Mesendoderm (in vitro differentiated cells): ENCODE results near the gene CADPS.

Experiments used
- DNase-seq: peaks from one replicate; pipeline ENCODE4 v3.0.0; 2013
- H2AK5ac ChIP-seq: 2 replicates; pipeline ENCODE4 v1.6.1; 2013; ENCODE audit warnings: low read length, inconsistent platforms
- H2BK120ac ChIP-seq: 2 replicates; pipeline ENCODE4 v1.6.1; 2013; ENCODE audit warnings: low read depth, mild to moderate bottlenecking, low read length, moderate library complexity, mixed read lengths
- H2BK15ac ChIP-seq: replicated peaks from 2 replicates; pipeline ENCODE4 v1.6.1; 2013; ENCODE audit warnings: low read depth, mild to moderate bottlenecking, moderate library complexity
- H2BK5ac ChIP-seq: 2 replicates; pipeline ENCODE4 v1.6.1; 2013; ENCODE audit warnings: low read length, inconsistent platforms
- H3K18ac ChIP-seq: 2 replicates; pipeline ENCODE4 v1.6.1; 2013; ENCODE audit warnings: mild to moderate bottlenecking, low read length, mixed read lengths
- H3K23ac ChIP-seq: one replicate; pipeline ENCODE4 v1.6.1; 2013; ENCODE audit warnings: low read length
- H3K27ac ChIP-seq: 2 replicates; pipeline ENCODE4 v1.5.1; 2013; ENCODE audit warnings: low read depth, mild to moderate bottlenecking, inconsistent platforms, low read length, moderate library complexity
- H3K27me3 ChIP-seq: 2 replicates; pipeline ENCODE4 v1.6.1; 2013; ENCODE audit warnings: low read length, control low read depth, mild to moderate bottlenecking, inconsistent platforms; ENCODE audit not compliant: insufficient read depth, poor library complexity
- H3K36me3 ChIP-seq: 2 replicates; pipeline ENCODE4 v1.6.1; 2013; ENCODE audit warnings: low read length, inconsistent platforms; ENCODE audit not compliant: control insufficient read depth, insufficient read depth
- H3K4ac ChIP-seq: one replicate; pipeline ENCODE4 v1.6.1; 2013; ENCODE audit warnings: low read depth, mild to moderate bottlenecking, low read length, moderate library complexity
- H3K4me1 ChIP-seq: 2 replicates; pipeline ENCODE4 v1.6.1; 2013; ENCODE audit warnings: low read depth, low read length, inconsistent platforms; ENCODE audit not compliant: control insufficient read depth
- H3K4me2 ChIP-seq: 2 replicates; pipeline ENCODE4 v1.6.1; 2013; ENCODE audit warnings: low read length
- H3K4me3 ChIP-seq: 2 replicates; pipeline ENCODE4 v1.5.1; 2013; ENCODE audit warnings: mild to moderate bottlenecking, low read length
- H3K56ac ChIP-seq: one replicate; pipeline ENCODE4 v1.6.1; 2013; ENCODE audit warnings: low read length
- H3K79me1 ChIP-seq: 2 replicates; pipeline ENCODE4 v1.6.1; 2013; ENCODE audit warnings: low read length, inconsistent platforms
- H3K79me2 ChIP-seq: 2 replicates; pipeline ENCODE4 v1.6.1; 2013; ENCODE audit warnings: mild to moderate bottlenecking, low read length; ENCODE audit not compliant: control insufficient read depth, insufficient read depth
- H3K9ac ChIP-seq: 2 replicates; pipeline ENCODE4 v1.6.1; 2013; ENCODE audit warnings: low read length, inconsistent platforms
- H4K5ac ChIP-seq: one replicate; pipeline ENCODE4 v1.6.1; 2013; ENCODE audit warnings: low read length
- H4K8ac ChIP-seq: one replicate; pipeline ENCODE4 v1.6.1; 2013; ENCODE audit warnings: low read depth, mild to moderate bottlenecking, control low read depth, low read length, moderate library complexity
- WGBS: extraction: QIAGEN DNeasy Blood & Tissue Kit; methylation state at CpG from one replicate; pipeline ENCODE4 v1.1.7; 2013; ENCODE audit warnings: low lambda C conversion rate, missing lambda C conversion rate; ENCODE audit not compliant: insufficient coverage; ENCODE audit errors: extremely low coverage; 5-methylcytosine and 5-hydroxymethylcytosine counted together

Gene CADPS

GRCh38 chr3:62688050-62688449 lies 187.2 kb downstream of the CADPS start:
- H3K4me3 ChIP-seq, result no peak overlapping the region
- H3K18ac ChIP-seq, result no peak overlapping the region
- H3K23ac ChIP-seq, result no peak overlapping the region
- H3K27ac ChIP-seq, result no peak overlapping the region
- no peak overlapping the region for H4K8ac ChIP-seq
- no CpG with 5 or more reads among the region's 2 CpGs for WGBS
- no peak overlapping the region for H2BK120ac ChIP-seq
- no peaks in the 10 kb centered on the region for H3K79me1 ChIP-seq
- no peak overlapping the region for H3K56ac ChIP-seq
- H3K79me2 ChIP-seq, result no peaks in the 10 kb centered on the region
- H2BK15ac ChIP-seq, result no peak overlapping the region
- no peak for DNase-seq
- H3K4ac ChIP-seq, result no peak overlapping the region
- H3K4me1 ChIP-seq, result no peaks in the 10 kb centered on the region
- no peak overlapping the region for H2AK5ac ChIP-seq
- no peak overlapping the region for H3K4me2 ChIP-seq
- H3K9ac ChIP-seq, result no peak overlapping the region
- no peak overlapping the region for H2BK5ac ChIP-seq
- H3K36me3 ChIP-seq, result no peaks in the 10 kb centered on the region
- H4K5ac ChIP-seq, result no peak overlapping the region
- H3K27me3 ChIP-seq, result no peaks in the 10 kb centered on the region

DNA sequence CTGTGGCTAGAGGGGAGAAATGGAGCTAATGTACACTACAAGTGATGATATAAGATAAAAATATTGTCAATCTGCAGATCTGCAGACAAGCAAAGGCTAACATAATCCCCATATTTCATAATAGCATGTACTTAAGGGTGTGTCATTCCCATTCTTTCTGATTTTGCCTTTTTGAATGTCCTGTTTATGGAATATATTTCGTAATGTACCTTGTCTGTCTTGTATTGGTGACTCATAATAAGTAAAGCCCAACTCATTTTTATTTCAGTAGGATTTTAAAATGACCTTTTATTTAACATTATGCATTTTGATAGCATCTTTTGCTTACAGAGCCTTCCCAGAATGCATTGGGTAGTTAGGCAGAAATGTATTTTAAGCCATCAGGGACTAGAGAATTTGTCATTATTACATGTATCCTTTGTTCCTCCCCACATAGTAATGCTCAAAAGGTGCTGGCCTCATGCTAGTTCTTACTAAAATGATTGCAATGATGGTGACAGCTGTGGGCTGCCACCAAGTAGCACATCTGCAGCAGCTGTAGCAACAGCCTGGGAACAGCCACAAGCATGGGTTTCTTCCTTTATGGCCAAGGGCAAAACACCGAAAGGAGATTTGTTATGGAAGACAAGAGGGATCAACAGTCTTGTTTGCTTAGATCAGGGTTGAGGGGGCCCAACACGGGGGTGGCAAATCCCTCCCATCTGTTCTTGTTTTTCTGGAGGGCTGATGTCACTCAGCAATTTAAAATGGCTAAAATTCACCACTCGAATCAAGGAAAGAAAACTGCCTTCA lies 188.5 kb downstream of the CADPS start:
- no CpG with 5 or more reads among the region's 4 CpGs for WGBS
- H4K8ac ChIP-seq, result no peak overlapping the region
- no peaks in the 10 kb centered on the region for H3K79me2 ChIP-seq
- H3K18ac ChIP-seq, result no peak overlapping the region
- H3K4me3 ChIP-seq, result no peak overlapping the region
- H2BK15ac ChIP-seq, result no peak overlapping the region
- H3K4me2 ChIP-seq, result no peak overlapping the region
- H3K27ac ChIP-seq, result no peak overlapping the region
- no peaks in the 10 kb centered on the region for H3K27me3 ChIP-seq
- H3K4ac ChIP-seq, result no peak overlapping the region
- H2BK120ac ChIP-seq, result no peak overlapping the region
- no peak overlapping the region for H2AK5ac ChIP-seq
- DNase-seq, result no peak
- H3K4me1 ChIP-seq, result no peaks in the 10 kb centered on the region
- no peak overlapping the region for H3K56ac ChIP-seq
- H4K5ac ChIP-seq, result no peak overlapping the region
- no peaks in the 10 kb centered on the region for H3K79me1 ChIP-seq
- H2BK5ac ChIP-seq, result no peak overlapping the region
- H3K23ac ChIP-seq, result no peak overlapping the region
- H3K36me3 ChIP-seq, result no peaks in the 10 kb centered on the region
- H3K9ac ChIP-seq, result no peak overlapping the region

DNA sequence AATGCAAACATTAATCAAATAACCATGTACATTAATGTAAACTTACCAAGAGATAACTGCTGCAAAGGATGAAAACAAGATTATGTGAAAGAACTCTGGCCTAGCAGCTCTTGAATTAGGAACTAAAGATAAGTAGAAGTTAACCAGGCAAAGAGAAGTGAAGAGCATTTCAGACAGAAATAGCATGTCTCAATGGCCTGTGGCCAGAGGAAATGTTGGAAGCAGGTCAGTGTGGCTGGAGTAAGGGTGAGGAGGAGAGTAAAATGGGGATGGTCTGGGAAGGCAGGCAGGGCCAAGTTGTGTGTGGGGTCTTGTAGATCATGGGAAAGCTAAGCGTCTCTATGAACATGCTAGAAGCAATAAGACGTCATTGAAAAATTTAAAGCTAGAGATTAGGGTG lies 192.4 kb downstream of the CADPS start:
- H3K4ac ChIP-seq, result no peak overlapping the region
- no peak overlapping the region for H3K18ac ChIP-seq

GRCh38 chr3:62679988-62680387 lies 195.2 kb downstream of the CADPS start:
- Histone ChIP-seq H3K56ac (no peak overlapping the region), H4K8ac (no peak overlapping the region), H3K9ac (no peak overlapping the region), H2AK5ac (no peak overlapping the region), H3K23ac (no peak overlapping the region), H3K27ac (no peak overlapping the region), H3K36me3 (no peaks in the 10 kb centered on the region), H3K18ac (no peak overlapping the region), H2BK120ac (no peak overlapping the region), H3K4me1 (no peaks in the 10 kb centered on the region), H3K4ac (no peak overlapping the region), H3K79me2 (no peaks in the 10 kb centered on the region), H3K79me1 (no peaks in the 10 kb centered on the region), H4K5ac (no peak overlapping the region), H2BK15ac (no peak overlapping the region), H3K4me2 (no peak overlapping the region), H3K27me3 (no peaks in the 10 kb centered on the region), H2BK5ac (no peak overlapping the region), H3K4me3 (no peak overlapping the region)
- DNase-seq, result no peak
- WGBS, result no CpG with 5 or more reads among the region's 3 CpGs

More for the DNA sequence above, 192.4 kb downstream of the CADPS start:
- Histone ChIP-seq H3K79me1 (no peaks in the 10 kb centered on the region), H4K8ac (no peak overlapping the region), H2BK120ac (no peak overlapping the region), H2BK5ac (no peak overlapping the region), H3K4me3 (no peak overlapping the region), H3K4me2 (no peak overlapping the region), H4K5ac (no peak overlapping the region), H3K4me1 (no peaks in the 10 kb centered on the region), H3K27me3 (no peaks in the 10 kb centered on the region), H2AK5ac (no peak overlapping the region), H3K23ac (no peak overlapping the region), H3K27ac (no peak overlapping the region), H3K79me2 (no peaks in the 10 kb centered on the region), H3K9ac (no peak overlapping the region), H3K56ac (no peak overlapping the region), H2BK15ac (no peak overlapping the region), H3K36me3 (no peaks in the 10 kb centered on the region)
- WGBS, result no CpG with 5 or more reads among the region's 2 CpGs
- DNase-seq, result no peak

DNA sequence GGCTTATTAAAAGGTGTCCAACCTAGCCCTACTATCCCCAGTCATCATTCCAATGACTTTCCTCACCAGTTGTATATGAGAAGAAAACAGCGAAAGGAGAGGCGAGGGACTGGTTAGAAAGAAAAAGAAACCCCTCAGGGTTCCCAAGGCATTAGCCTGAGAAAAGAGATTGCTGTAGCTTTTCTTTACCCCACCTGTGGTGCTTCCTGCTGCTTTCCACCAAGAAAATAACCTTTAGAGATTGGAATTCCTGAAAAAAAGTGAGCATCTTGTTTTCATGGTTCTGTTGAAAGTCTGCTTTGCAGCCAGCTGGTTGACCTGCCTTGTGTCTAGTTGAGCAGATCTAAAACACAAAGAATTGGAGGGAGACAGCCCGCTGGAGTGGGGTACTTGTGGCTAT lies 196.4 kb downstream of the CADPS start:
- no peak overlapping the region for H4K8ac ChIP-seq
- H2BK15ac ChIP-seq, result no peak overlapping the region
- H3K36me3 ChIP-seq, result no peaks in the 10 kb centered on the region
- no peaks in the 10 kb centered on the region for H3K27me3 ChIP-seq
- H3K79me1 ChIP-seq, result no peaks in the 10 kb centered on the region
- H4K5ac ChIP-seq, result no peak overlapping the region
- H3K18ac ChIP-seq, result no peak overlapping the region
- no peak overlapping the region for H2BK120ac ChIP-seq
- no peak overlapping the region for H3K9ac ChIP-seq
- no peaks in the 10 kb centered on the region for H3K79me2 ChIP-seq
- no peak overlapping the region for H3K27ac ChIP-seq
- peak; percentile 28 for DNase-seq
- H3K4me3 ChIP-seq, result no peak overlapping the region
- H3K56ac ChIP-seq, result no peak overlapping the region
- H3K4me2 ChIP-seq, result no peak overlapping the region
- no CpG with 5 or more reads among the region's 3 CpGs for WGBS
- no peak overlapping the region for H3K23ac ChIP-seq
- H3K4me1 ChIP-seq, result no peaks in the 10 kb centered on the region
- no peak overlapping the region for H2BK5ac ChIP-seq
- no peak overlapping the region for H3K4ac ChIP-seq
- H2AK5ac ChIP-seq, result no peak overlapping the region

DNA sequence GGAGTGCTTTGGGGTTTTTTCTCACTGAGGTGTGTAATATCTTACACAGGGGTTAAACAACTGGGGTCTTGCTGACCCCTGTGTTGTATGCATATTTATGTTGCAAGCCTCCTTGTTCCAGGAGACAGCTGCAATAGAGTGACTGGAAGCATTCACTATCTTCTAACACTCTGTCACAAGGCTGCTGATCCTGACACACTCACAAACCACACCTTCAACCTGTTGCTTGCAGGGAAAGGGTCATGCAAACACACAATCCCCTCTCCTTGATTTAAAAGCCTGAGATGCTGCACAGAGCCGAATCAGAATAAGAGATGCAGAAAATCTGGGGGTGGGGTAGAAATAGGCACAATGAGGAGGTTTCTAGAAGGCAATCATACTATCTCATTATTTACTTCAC lies 197.3 kb downstream of the CADPS start:
- DNase-seq, result no peak
- Histone ChIP-seq H3K4me2 (no peak overlapping the region), H2BK5ac (no peak overlapping the region), H3K27ac (no peak overlapping the region), H3K56ac (no peak overlapping the region), H4K5ac (no peak overlapping the region), H3K79me2 (no peaks in the 10 kb centered on the region), H4K8ac (no peak overlapping the region), H3K4ac (peak overlapping the region; percentile 36), H2AK5ac (no peak overlapping the region), H3K36me3 (no peaks in the 10 kb centered on the region), H3K27me3 (no peaks in the 10 kb centered on the region), H3K79me1 (no peaks in the 10 kb centered on the region), H3K9ac (no peak overlapping the region), H3K18ac (no peak overlapping the region), H2BK15ac (no peak overlapping the region), H3K4me1 (no peaks in the 10 kb centered on the region), H2BK120ac (no peak overlapping the region), H3K4me3 (no peak overlapping the region), H3K23ac (no peak overlapping the region)
- WGBS, result no CpG with 5 or more reads among the region's 1 CpG
